ENCODE measurements around the gene FKBP11. TPM values are rescaled to one million over a fixed set of nuclear protein-coding genes. Genes with fewer than 3 reads are reported as not detected.

Gene FKBP11
- total and polyA plus RNA-seq, 2 experiments from 2014 or later, result 17.4 to 158 TPM

DNA sequence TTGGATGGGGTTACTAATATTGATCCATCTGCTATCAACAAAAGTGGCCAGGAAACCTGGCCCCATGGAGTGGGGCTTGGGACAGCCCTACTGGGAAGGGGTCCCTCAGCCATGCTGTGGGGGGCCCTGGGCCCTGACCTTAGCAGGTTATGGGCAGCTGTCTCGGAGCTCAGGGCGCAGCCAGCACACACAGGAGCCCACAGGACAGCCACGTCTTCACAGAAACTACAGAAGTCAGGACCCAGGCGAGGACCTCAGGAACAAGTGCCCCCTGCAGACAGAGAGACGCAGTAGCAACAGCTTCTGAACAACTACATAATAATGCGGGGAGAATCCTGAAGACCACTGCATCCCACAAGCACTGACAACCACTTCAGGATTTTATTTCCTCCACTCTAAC is 11.9 kb upstream of the FKBP11 start:
- no peak overlapping the region for H2AFZ ChIP-seq
- H3F3A ChIP-seq (ENCODE audit: insufficient read depth), result peaks cover 19% of the 10 kb centered on the region
- H3K9ac ChIP-seq, result no peak overlapping the region
- no peaks in the 10 kb centered on the region for H3K27me3 ChIP-seq (replicated peaks; ENCODE audit: insufficient read depth)
- H3K4me3 ChIP-seq, result no peak overlapping the region
- no peaks in the 10 kb centered on the region for H3K4me1 ChIP-seq (ENCODE audit: insufficient read depth)
- no peaks in the 10 kb centered on the region for H3K9me2 ChIP-seq (ENCODE audit: insufficient read depth)
- in situ Hi-C loops (cut with MboI), result no loop called here
- DNase-seq, result peak; percentile 23
- 77 to 86% methylated on average over 6 of the region's 6 CpGs for WGBS, 2 experiments (ENCODE audit: low coverage in 1 of 2, low lambda C conversion rate in 2 of 2, missing lambda C conversion rate in 2 of 2)
- no peak overlapping the region for H3K4me2 ChIP-seq (ENCODE audit: unreplicated experiment)
- H3K27ac ChIP-seq, result no peak overlapping the region
- no peaks in the 10 kb centered on the region for H3K9me3 ChIP-seq (ENCODE audit: low read depth)
- TF ChIP-seq EZH2phosphoT487 (IDR thresholded peaks at IDR 0.05; ENCODE audit: insufficient read depth, low read depth), result no peak
- no peak for TF ChIP-seq EZH2 (IDR thresholded peaks at IDR 0.05; ENCODE audit: insufficient read depth, poor library complexity, severe bottlenecking)
- peaks cover 60% of the 10 kb centered on the region for H3K79me2 ChIP-seq (ENCODE audit: insufficient read depth)
- H3K36me3 ChIP-seq (ENCODE audit: low read depth), result peaks cover 21% of the 10 kb centered on the region; the same call in 1 of the 2 replicates
- H4K20me1 ChIP-seq (ENCODE audit: insufficient read depth), result no peaks in the 10 kb centered on the region; the same call in 1 of the 2 replicates

DNA sequence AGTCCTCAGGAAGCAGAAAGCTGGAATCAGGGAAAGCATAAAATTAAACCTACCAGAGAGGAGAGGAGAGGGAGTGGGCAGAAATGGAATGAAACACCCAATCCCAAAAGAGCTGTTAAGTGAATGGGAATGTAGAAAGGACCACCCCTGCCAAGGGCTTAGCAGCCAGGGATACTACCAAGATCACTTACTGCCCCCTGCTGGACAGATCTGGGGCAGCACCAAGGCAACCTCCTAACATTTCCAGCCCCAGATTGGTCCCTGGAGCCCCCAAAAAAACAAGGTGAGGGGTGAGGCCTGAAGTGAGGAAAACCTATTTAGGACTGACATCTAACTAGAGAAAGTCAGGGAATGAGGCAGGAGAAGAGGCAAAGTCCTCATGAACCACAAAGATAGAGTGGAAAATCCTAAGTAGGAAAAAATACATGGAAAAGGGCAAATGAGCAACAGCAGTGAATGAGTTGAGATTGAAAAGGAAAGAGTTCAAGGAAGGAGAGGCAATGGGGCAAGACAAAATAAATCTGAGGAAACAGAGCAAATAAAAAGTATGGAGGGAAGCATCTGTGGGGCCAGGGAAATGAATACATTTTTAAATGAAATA is 11.2 kb upstream of the FKBP11 start:
- H3K9me2 ChIP-seq (ENCODE audit: insufficient read depth), result no peaks in the 10 kb centered on the region
- peaks cover 21% of the 10 kb centered on the region; the same call in 1 of the 2 replicates for H3K36me3 ChIP-seq (ENCODE audit: low read depth)
- no peak overlapping the region for H3K27ac ChIP-seq
- H3K27me3 ChIP-seq (replicated peaks; ENCODE audit: insufficient read depth), result no peaks in the 10 kb centered on the region
- peak; percentile 79 for DNase-seq
- TF ChIP-seq EZH2 (IDR thresholded peaks at IDR 0.05; ENCODE audit: insufficient read depth, poor library complexity, severe bottlenecking) (no peak), EZH2phosphoT487 (IDR thresholded peaks at IDR 0.05; ENCODE audit: insufficient read depth, low read depth) (no peak)
- no peaks in the 10 kb centered on the region; the same call in 1 of the 2 replicates for H4K20me1 ChIP-seq (ENCODE audit: insufficient read depth)
- H3K4me2 ChIP-seq (ENCODE audit: unreplicated experiment), result no peak overlapping the region
- H2AFZ ChIP-seq, result no peak overlapping the region
- H3K9ac ChIP-seq, result no peak overlapping the region
- no peaks in the 10 kb centered on the region for H3K4me1 ChIP-seq (ENCODE audit: insufficient read depth)
- peaks cover 54% of the 10 kb centered on the region for H3K79me2 ChIP-seq (ENCODE audit: insufficient read depth)
- in situ Hi-C loops (cut with MboI), result no loop called here
- no peak overlapping the region for H3K4me3 ChIP-seq
- H3K9me3 ChIP-seq (ENCODE audit: low read depth), result no peaks in the 10 kb centered on the region
- peaks cover 19% of the 10 kb centered on the region for H3F3A ChIP-seq (ENCODE audit: insufficient read depth)

GRCh38 chr12:48934312-48934706 is 9.0 kb upstream of the FKBP11 start:
- Histone ChIP-seq H3K9ac (no peak overlapping the region), H3K4me3 (no peak overlapping the region), H4K20me1 (ENCODE audit: insufficient read depth) (no peaks in the 10 kb centered on the region), H3K79me2 (ENCODE audit: insufficient read depth) (peaks cover 32% of the 10 kb centered on the region), H3K4me2 (ENCODE audit: unreplicated experiment) (no peak overlapping the region), H3K36me3 (ENCODE audit: low read depth) (peaks cover 24% of the 10 kb centered on the region), H3K4me1 (ENCODE audit: insufficient read depth) (no peaks in the 10 kb centered on the region), H3K9me3 (ENCODE audit: low read depth) (no peaks in the 10 kb centered on the region), H2AFZ (no peak overlapping the region), H3K27ac (no peak overlapping the region), H3K9me2 (ENCODE audit: insufficient read depth) (no peaks in the 10 kb centered on the region), H3K27me3 (replicated peaks; ENCODE audit: insufficient read depth) (no peaks in the 10 kb centered on the region), H3F3A (ENCODE audit: insufficient read depth) (peaks cover 17% of the 10 kb centered on the region)
- no peak for DNase-seq
- TF ChIP-seq EZH2phosphoT487 (IDR thresholded peaks at IDR 0.05; ENCODE audit: insufficient read depth, low read depth) (no peak), EZH2 (IDR thresholded peaks at IDR 0.05; ENCODE audit: insufficient read depth, poor library complexity, severe bottlenecking) (no peak)
- WGBS, 2 experiments (ENCODE audit: low coverage in 1 of 2, low lambda C conversion rate in 2 of 2, missing lambda C conversion rate in 2 of 2), result 93 to 100% methylated on average over 1 of the region's 1 CpG
- in situ Hi-C loops (cut with MboI), result no loop called here

DNA sequence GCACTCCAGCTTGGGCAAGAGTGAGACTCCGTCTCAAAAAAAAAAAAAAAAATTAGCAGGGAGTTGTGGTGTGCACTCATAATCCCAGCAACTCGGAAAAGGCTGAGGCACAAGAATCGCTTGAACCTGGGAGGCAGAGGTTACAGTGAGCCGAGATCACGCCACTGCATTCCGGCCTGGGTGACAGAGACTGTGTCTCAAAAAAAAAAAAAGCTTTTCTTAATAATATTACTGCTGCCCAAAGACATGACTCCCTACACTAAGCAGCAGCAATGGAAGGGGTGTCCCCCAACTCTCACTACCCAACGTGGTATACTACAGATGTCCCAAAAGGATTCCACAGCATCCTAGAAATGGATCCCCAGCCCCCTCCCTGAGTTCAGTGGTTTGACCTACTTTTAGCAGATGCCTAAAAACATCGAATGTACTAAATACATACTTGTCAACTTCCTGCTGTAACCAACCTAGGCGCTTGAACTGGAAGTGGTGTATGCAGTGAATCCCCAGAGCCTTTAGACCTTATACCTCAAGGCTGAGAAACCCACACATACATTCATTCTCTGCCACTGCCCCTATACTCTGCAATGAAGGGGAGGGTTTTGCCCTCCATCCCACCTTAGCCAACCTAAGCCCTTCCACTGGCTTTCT is 8.5 kb upstream of the FKBP11 start:
- no peak overlapping the region for H3K27ac ChIP-seq
- peaks cover 27% of the 10 kb centered on the region for H3K79me2 ChIP-seq (ENCODE audit: insufficient read depth)
- peaks cover 20% of the 10 kb centered on the region for H3K36me3 ChIP-seq (ENCODE audit: low read depth)
- no peaks in the 10 kb centered on the region for H4K20me1 ChIP-seq (ENCODE audit: insufficient read depth)
- no peak overlapping the region for H3K4me2 ChIP-seq (ENCODE audit: unreplicated experiment)
- peaks cover 17% of the 10 kb centered on the region for H3F3A ChIP-seq (ENCODE audit: insufficient read depth)
- H2AFZ ChIP-seq, result no peak overlapping the region
- in situ Hi-C loops (cut with MboI), result no loop called here
- H3K9me3 ChIP-seq (ENCODE audit: low read depth), result no peaks in the 10 kb centered on the region
- no peak overlapping the region for H3K4me3 ChIP-seq
- no peaks in the 10 kb centered on the region for H3K4me1 ChIP-seq (ENCODE audit: insufficient read depth)
- no peak for TF ChIP-seq EZH2 (IDR thresholded peaks at IDR 0.05; ENCODE audit: insufficient read depth, poor library complexity, severe bottlenecking)
- TF ChIP-seq EZH2phosphoT487 (IDR thresholded peaks at IDR 0.05; ENCODE audit: insufficient read depth, low read depth), result no peak
- H3K9ac ChIP-seq, result no peak overlapping the region
- H3K27me3 ChIP-seq (replicated peaks; ENCODE audit: insufficient read depth), result no peaks in the 10 kb centered on the region
- no peaks in the 10 kb centered on the region for H3K9me2 ChIP-seq (ENCODE audit: insufficient read depth)
- WGBS, 2 experiments (ENCODE audit: low coverage in 1 of 2, low lambda C conversion rate in 2 of 2, missing lambda C conversion rate in 2 of 2), result 80% methylated on average over 9 of the region's 9 CpGs
- no peak for DNase-seq
